Uterus (tissue), 2 donors: ENCODE results near the gene PLA2G2D.

Experiments
- POLR2A ChIP-seq, 2 donors: fragments of 450-650 bp; IDR thresholded peaks; one replicate each; pipeline ENCODE4 v1.6.1; 2016; ENCODE audit warnings: antibody characterized with exemption in 2 of 2, mild to moderate bottlenecking in 1 of 2, moderate library complexity in 1 of 2
- TF ChIP-seq, protein P1 (sequence below), 4 experiments: fragments of 200-600 bp in 2 of 4; fragments of 450-650 bp in 2 of 4; sonication (generic) in 2 of 4; IDR thresholded peaks; one replicate each; pipeline ENCODE4 v1.5.1; 2016 to 2019; ENCODE audit warnings: antibody characterized with exemption in 4 of 4, mild to moderate bottlenecking in 2 of 4, moderate library complexity in 1 of 4

DNA sequence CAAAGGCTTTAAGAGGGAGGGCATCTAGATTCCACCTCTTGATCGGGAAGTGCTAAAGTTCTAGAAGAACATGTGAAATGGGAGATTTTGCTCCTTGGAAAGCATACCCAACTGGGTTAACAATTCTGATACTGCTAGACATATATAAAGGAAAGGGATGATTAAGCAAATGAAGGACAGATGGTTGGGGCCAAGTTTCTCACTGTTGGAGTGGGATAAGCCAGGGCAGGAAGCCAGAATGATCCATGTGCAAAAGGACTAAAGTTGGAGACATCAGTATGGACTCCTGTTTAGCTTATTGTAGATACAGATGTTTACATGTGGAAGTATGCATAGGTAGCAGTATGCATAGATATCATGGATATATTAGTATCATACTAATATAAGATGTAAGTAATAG, 32.5 kb downstream of the PLA2G2D start:
- no peak for TF ChIP-seq POLR2A (IDR thresholded peaks at IDR 0.05)
- TF ChIP-seq, protein P1, sequence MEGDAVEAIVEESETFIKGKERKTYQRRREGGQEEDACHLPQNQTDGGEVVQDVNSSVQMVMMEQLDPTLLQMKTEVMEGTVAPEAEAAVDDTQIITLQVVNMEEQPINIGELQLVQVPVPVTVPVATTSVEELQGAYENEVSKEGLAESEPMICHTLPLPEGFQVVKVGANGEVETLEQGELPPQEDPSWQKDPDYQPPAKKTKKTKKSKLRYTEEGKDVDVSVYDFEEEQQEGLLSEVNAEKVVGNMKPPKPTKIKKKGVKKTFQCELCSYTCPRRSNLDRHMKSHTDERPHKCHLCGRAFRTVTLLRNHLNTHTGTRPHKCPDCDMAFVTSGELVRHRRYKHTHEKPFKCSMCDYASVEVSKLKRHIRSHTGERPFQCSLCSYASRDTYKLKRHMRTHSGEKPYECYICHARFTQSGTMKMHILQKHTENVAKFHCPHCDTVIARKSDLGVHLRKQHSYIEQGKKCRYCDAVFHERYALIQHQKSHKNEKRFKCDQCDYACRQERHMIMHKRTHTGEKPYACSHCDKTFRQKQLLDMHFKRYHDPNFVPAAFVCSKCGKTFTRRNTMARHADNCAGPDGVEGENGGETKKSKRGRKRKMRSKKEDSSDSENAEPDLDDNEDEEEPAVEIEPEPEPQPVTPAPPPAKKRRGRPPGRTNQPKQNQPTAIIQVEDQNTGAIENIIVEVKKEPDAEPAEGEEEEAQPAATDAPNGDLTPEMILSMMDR (IDR thresholded peaks at IDR 0.05), result no peak
